WERI-Rb-1 (cell line): Measurements from ENCODE around the gene TRMT61A.

Source experiments
- DNase-seq: peaks from one replicate; pipeline ENCODE4 v3.0.0-alpha.2; 2020
- H3K27ac ChIP-seq: fragments of 250-450 bp; sonication (Bioruptor Pico); 2 replicates; pipeline ENCODE4 v1.5.1; 2020; ENCODE audit warnings: mild to moderate bottlenecking, moderate library complexity
- H3K27me3 ChIP-seq: fragments of 250-450 bp; sonication (Bioruptor Pico); 2 replicates; pipeline ENCODE4 v1.5.1; 2021; ENCODE audit warnings: mild to moderate bottlenecking, low read depth, moderate library complexity; ENCODE audit not compliant: insufficient read depth, severe bottlenecking
- H3K36me3 ChIP-seq: fragments of 250-450 bp; sonication (Bioruptor Pico); 2 replicates; pipeline ENCODE4 v1.5.1; 2020; ENCODE audit warnings: mild to moderate bottlenecking, moderate library complexity
- H3K4me3 ChIP-seq: 2 replicates; pipeline ENCODE4 v1.5.1; 2011; ENCODE audit warnings: low read depth, mild to moderate bottlenecking, control low read depth, low read length
- H3K9me3 ChIP-seq: fragments of 250-450 bp; sonication (Bioruptor Pico); 2 replicates; pipeline ENCODE4 v1.5.1; 2021; ENCODE audit warnings: mild to moderate bottlenecking, moderate library complexity; ENCODE audit not compliant: severe bottlenecking
- CTCF ChIP-seq: IDR thresholded peaks from 2 replicates; pipeline ENCODE4 v1.5.1; 2011; ENCODE audit warnings: low read depth, mild to moderate bottlenecking, control low read depth, inconsistent platforms, low read length

Gene TRMT61A

GRCh38 chr14:103574104-103574503, 45.1 kb downstream of the TRMT61A start:
- Histone ChIP-seq H3K27me3 (no peaks in the 10 kb centered on the region), H3K27ac (no peak overlapping the region), H3K9me3 (no peaks in the 10 kb centered on the region), H3K4me3 (no peak overlapping the region), H3K36me3 (peaks cover 53% of the 10 kb centered on the region)
- no peak for DNase-seq
- no peak for TF ChIP-seq CTCF

GRCh38 chr14:103574707-103575285, 45.8 kb downstream of the TRMT61A start:
- no peaks in the 10 kb centered on the region for H3K9me3 ChIP-seq
- no peak for DNase-seq
- no peak overlapping the region for H3K4me3 ChIP-seq
- no peaks in the 10 kb centered on the region for H3K27me3 ChIP-seq
- TF ChIP-seq CTCF: no peak
- no peak overlapping the region for H3K27ac ChIP-seq
- H3K36me3 ChIP-seq: peaks cover 59% of the 10 kb centered on the region

GRCh38 chr14:103576371-103577024, 47.5 kb downstream of the TRMT61A start:
- no peak for TF ChIP-seq CTCF
- H3K4me3 ChIP-seq: no peak overlapping the region
- no peaks in the 10 kb centered on the region for H3K27me3 ChIP-seq
- peaks cover 63% of the 10 kb centered on the region for H3K36me3 ChIP-seq
- H3K9me3 ChIP-seq: no peaks in the 10 kb centered on the region
- H3K27ac ChIP-seq: peak overlapping the region; percentile 61
- DNase-seq: peak; percentile 96

DNA sequence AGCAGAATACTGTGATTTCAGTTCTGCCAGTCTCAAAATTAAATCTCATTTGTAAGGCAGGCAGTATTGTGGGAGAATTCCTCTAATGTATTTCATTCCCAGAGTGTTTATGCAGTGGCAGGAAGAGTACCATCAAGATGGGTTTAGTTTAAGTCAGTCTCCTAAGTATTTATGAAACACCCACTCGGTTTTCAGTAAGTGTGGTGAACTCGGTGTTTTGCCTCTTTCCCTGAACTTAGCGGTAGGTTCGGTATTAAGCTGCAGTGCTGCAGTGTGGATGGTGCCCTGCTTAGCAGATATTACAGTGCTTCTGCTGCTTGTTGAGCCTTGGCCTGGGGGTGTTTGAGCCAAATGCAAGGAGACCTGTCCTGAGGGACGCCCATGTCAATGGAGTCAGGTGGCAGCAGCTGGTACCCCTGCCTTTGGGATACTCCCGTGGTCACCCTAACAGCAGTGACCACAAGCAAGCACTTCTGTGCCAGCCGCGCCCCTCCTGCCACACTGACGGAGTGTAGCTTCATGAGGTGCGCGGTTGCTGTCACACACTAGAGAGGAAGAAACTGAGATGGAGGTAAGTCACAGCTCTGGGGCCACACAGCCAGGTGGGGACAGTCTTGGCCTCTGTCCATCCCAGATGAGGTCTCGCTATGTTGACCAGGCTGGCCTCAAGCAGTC, 49.5 kb downstream of the TRMT61A start:
- DNase-seq: no peak
- TF ChIP-seq CTCF: no peak
- Histone ChIP-seq H3K36me3 (peaks cover 47% of the 10 kb centered on the region), H3K4me3 (no peak overlapping the region), H3K9me3 (no peaks in the 10 kb centered on the region), H3K27ac (no peak overlapping the region), H3K27me3 (no peaks in the 10 kb centered on the region)

DNA sequence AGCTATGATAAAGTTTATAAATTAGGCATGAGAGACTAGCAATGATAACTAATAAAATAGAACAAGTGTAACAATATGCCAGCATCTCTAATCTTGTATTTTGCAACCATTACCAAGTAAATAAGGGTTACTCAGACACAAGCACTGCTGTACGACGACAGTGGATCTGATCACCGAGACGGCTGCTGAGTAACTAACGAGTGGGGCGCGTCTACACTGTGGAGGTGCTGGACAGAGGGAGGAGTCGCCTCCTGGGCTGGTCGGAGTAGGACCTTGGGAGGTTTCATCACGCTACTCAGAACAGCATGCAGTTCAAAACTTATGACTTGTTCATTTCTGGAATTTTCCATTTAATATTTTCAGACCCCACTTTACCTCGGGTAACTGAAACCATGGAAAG, 52.2 kb downstream of the TRMT61A start:
- Histone ChIP-seq H3K9me3 (no peaks in the 10 kb centered on the region), H3K4me3 (no peak overlapping the region), H3K36me3 (peaks cover 41% of the 10 kb centered on the region), H3K27ac (no peak overlapping the region), H3K27me3 (no peaks in the 10 kb centered on the region)
- TF ChIP-seq CTCF: no peak
- no peak for DNase-seq
